Measurements from ENCODE around the gene NR3C1. TPM values are rescaled to one million over a fixed set of nuclear protein-coding genes. Genes with fewer than 3 reads are reported as not detected.

Gene NR3C1
- total and polyA plus RNA-seq, 2 of the 13 experiments (the other 11 are each of a cell fraction or from before 2014, with no cell fraction given): 10.0 to 24.3 TPM

- no peak for TF ChIP-seq NR2F2 (IDR thresholded peaks at IDR 0.05; ENCODE audit: borderline replicate concordance, low read depth)
- TF ChIP-seq, protein P1, sequence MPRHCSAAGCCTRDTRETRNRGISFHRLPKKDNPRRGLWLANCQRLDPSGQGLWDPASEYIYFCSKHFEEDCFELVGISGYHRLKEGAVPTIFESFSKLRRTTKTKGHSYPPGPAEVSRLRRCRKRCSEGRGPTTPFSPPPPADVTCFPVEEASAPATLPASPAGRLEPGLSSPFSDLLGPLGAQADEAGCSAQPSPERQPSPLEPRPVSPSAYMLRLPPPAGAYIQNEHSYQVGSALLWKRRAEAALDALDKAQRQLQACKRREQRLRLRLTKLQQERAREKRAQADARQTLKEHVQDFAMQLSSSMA (CRISPR knock-in tag; IDR thresholded peaks at IDR 0.05): no peak
- TF ChIP-seq JUND (CRISPR knock-in tag; IDR thresholded peaks at IDR 0.05): no peak
- no peak for TF ChIP-seq PHF21A (CRISPR knock-in tag; IDR thresholded peaks at IDR 0.05)
- no peak for TF ChIP-seq ZNF639 (CRISPR knock-in tag; conservative IDR thresholded peaks at IDR 0.05)
- no peak; the same call in 1 of the 2 replicates for TF ChIP-seq POLR2AphosphoS5 (IDR thresholded peaks at IDR 0.05; ENCODE audit: low read depth, low read length)
- TF ChIP-seq NR3C1 (CRISPR knock-in tag; IDR thresholded peaks at IDR 0.05): no peak
- TF ChIP-seq RFXAP (CRISPR knock-in tag; IDR thresholded peaks at IDR 0.05; ENCODE audit: borderline replicate concordance): 0 out of 2 replicates have a peak, but pooled peaks have one; percentile 31
- no peak for TF ChIP-seq MTF1 (CRISPR knock-in tag; IDR thresholded peaks at IDR 0.05)
- TF ChIP-seq, protein P2, sequence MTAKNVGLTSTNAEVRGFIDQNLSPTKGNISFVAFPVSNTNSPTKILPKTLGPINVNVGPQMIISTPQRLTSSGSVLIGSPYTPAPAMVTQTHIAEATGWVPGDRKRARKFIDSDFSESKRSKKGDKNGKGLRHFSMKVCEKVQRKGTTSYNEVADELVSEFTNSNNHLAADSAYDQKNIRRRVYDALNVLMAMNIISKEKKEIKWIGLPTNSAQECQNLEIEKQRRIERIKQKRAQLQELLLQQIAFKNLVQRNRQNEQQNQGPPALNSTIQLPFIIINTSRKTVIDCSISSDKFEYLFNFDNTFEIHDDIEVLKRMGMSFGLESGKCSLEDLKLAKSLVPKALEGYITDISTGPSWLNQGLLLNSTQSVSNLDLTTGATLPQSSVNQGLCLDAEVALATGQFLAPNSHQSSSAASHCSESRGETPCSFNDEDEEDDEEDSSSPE (CRISPR knock-in tag; IDR thresholded peaks at IDR 0.05): peak; percentile 17; the same call in 1 of the 2 replicates
- TF ChIP-seq BRD4 (CRISPR knock-in tag; IDR thresholded peaks at IDR 0.05): no peak
- TF ChIP-seq NFIB (CRISPR knock-in tag; IDR thresholded peaks at IDR 0.05; ENCODE audit: borderline replicate concordance): no peak
- no peak for TF ChIP-seq PRDM4 (CRISPR knock-in tag; IDR thresholded peaks at IDR 0.05; ENCODE audit: borderline replicate concordance)
- 0 out of 2 replicates have a peak, but pooled peaks have one; percentile 60 for TF ChIP-seq ZHX1 (CRISPR knock-in tag; IDR thresholded peaks at IDR 0.05; ENCODE audit: low read depth)
- TF ChIP-seq ZNF777 (CRISPR knock-in tag; IDR thresholded peaks at IDR 0.05): peak; percentile 96
- TF ChIP-seq SALL1 (CRISPR knock-in tag; IDR thresholded peaks at IDR 0.05): peak; percentile 51; the same call in 1 of the 2 replicates
- TF ChIP-seq ZNF788 (CRISPR knock-in tag; IDR thresholded peaks at IDR 0.05; ENCODE audit: borderline replicate concordance): peak; percentile 25; the same call in 1 of the 2 replicates
- TF ChIP-seq, protein P3, sequence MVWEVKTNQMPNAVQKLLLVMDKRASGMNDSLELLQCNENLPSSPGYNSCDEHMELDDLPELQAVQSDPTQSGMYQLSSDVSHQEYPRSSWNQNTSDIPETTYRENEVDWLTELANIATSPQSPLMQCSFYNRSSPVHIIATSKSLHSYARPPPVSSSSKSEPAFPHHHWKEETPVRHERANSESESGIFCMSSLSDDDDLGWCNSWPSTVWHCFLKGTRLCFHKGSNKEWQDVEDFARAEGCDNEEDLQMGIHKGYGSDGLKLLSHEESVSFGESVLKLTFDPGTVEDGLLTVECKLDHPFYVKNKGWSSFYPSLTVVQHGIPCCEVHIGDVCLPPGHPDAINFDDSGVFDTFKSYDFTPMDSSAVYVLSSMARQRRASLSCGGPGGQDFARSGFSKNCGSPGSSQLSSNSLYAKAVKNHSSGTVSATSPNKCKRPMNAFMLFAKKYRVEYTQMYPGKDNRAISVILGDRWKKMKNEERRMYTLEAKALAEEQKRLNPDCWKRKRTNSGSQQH (CRISPR knock-in tag; IDR thresholded peaks at IDR 0.05; ENCODE audit: low read depth): no peak
- no peak for TF ChIP-seq GTF3A (CRISPR knock-in tag; conservative IDR thresholded peaks at IDR 0.05)
Observed at GRCh38 chr5:143403593-143404415, at the start of gene NR3C1 (continued).

All from HepG2 (cell line).